HG02885 (cell line): ENCODE measurements around the gene SIGLEC14.

Source experiments
- ATAC-seq: cut with Tn5 transposase; IDR thresholded peaks from one replicate; pipeline ENCODE4 v1.9.1; 2021; ENCODE audit warnings: mild to moderate bottlenecking; ENCODE audit not compliant: unreplicated experiment, poor library complexity

Gene SIGLEC14

GRCh38 chr19:51627491-51628138, 19.0 kb downstream of the SIGLEC14 start:
- no peak for ATAC-seq

GRCh38 chr19:51626675-51627074, 19.9 kb downstream of the SIGLEC14 start:
- no peak for ATAC-seq

- peak; percentile 49 for ATAC-seq
These were observed 25.4 kb downstream of the SIGLEC14 start for GRCh38 chr19:51621178-51621577.

GRCh38 chr19:51615991-51616390, 30.6 kb downstream of the SIGLEC14 start:
- ATAC-seq = no peak

GRCh38 chr19:51614789-51615188, 31.8 kb downstream of the SIGLEC14 start:
- no peak for ATAC-seq

GRCh38 chr19:51610576-51610975, 36.0 kb downstream of the SIGLEC14 start:
- ATAC-seq = no peak

GRCh38 chr19:51607920-51608562, 38.6 kb downstream of the SIGLEC14 start:
- no peak for ATAC-seq

GRCh38 chr19:51607077-51607476, 39.5 kb downstream of the SIGLEC14 start:
- ATAC-seq = peak; percentile 95

GRCh38 chr19:51602189-51602854, 44.3 kb downstream of the SIGLEC14 start:
- ATAC-seq = no peak

- no peak for ATAC-seq
These were observed 45.6 kb downstream of the SIGLEC14 start for GRCh38 chr19:51600940-51601580.

GRCh38 chr19:51599084-51599483, 47.5 kb downstream of the SIGLEC14 start:
- no peak for ATAC-seq

- ATAC-seq = no peak
These were observed 48.3 kb downstream of the SIGLEC14 start for GRCh38 chr19:51598159-51598915.

- no peak for ATAC-seq
These were observed 51.1 kb downstream of the SIGLEC14 start for GRCh38 chr19:51595190-51596175.

GRCh38 chr19:51594774-51595109, 51.9 kb downstream of the SIGLEC14 start:
- ATAC-seq = peak; percentile 7

GRCh38 chr19:51593969-51594773, 52.5 kb downstream of the SIGLEC14 start:
- ATAC-seq = peak; percentile 98

GRCh38 chr19:51593138-51593890, 53.3 kb downstream of the SIGLEC14 start:
- no peak for ATAC-seq
